Esophagus muscularis mucosa (tissue), 4 donors: ENCODE results near the gene NCOA1.

Source experiments
- EP300 ChIP-seq: sonication (generic); formaldehyde crosslinking; IDR thresholded peaks from one replicate; pipeline ENCODE4 v1.6.1; 2017; ENCODE audit warnings: antibody characterized with exemption
- POLR2A ChIP-seq: fragments of 450-650 bp; IDR thresholded peaks from one replicate; pipeline ENCODE4 v1.6.1; 2017; ENCODE audit warnings: antibody characterized with exemption, moderate library complexity, mild to moderate bottlenecking, low read depth
- POLR2AphosphoS5 ChIP-seq, 2 donors: sonication (generic); formaldehyde crosslinking; IDR thresholded peaks; one replicate each; pipeline ENCODE4 v1.6.1; 2017; ENCODE audit warnings: antibody characterized with exemption in 2 of 2
- TF ChIP-seq, protein P1 (sequence below), 3 experiments: fragments of 200-600 bp in 2 of 3; fragments of 450-650 bp in 1 of 3; sonication (generic) in 2 of 3; IDR thresholded peaks; one replicate each; pipeline ENCODE4 v1.5.1; 2017 to 2019; ENCODE audit warnings: antibody characterized with exemption in 3 of 3, mild to moderate bottlenecking in 2 of 3, moderate library complexity in 1 of 3

DNA sequence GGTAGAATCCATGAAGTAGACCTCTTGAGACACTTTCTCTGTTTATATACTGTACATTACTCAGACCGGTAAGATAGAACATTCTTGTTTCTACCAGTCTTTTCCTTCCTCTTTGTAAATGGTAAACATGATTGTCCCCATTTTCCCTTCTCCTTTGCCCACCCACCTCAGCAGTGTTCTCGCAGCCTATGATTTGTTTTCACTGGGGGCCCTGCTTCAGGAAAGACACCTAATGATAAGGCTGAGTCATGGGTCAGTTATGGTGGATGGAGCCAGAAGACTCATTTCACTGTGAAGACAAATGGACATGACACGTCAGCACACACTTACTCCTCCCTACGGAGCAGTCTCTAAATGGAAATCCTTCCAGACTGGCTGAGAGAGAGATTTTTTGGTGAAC lies 325.8 kb downstream of the NCOA1 start:
- TF ChIP-seq, protein P1, sequence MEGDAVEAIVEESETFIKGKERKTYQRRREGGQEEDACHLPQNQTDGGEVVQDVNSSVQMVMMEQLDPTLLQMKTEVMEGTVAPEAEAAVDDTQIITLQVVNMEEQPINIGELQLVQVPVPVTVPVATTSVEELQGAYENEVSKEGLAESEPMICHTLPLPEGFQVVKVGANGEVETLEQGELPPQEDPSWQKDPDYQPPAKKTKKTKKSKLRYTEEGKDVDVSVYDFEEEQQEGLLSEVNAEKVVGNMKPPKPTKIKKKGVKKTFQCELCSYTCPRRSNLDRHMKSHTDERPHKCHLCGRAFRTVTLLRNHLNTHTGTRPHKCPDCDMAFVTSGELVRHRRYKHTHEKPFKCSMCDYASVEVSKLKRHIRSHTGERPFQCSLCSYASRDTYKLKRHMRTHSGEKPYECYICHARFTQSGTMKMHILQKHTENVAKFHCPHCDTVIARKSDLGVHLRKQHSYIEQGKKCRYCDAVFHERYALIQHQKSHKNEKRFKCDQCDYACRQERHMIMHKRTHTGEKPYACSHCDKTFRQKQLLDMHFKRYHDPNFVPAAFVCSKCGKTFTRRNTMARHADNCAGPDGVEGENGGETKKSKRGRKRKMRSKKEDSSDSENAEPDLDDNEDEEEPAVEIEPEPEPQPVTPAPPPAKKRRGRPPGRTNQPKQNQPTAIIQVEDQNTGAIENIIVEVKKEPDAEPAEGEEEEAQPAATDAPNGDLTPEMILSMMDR (IDR thresholded peaks at IDR 0.05) = no peak
- no peak for TF ChIP-seq POLR2A
- no peak for TF ChIP-seq POLR2AphosphoS5 (IDR thresholded peaks at IDR 0.05)
- TF ChIP-seq EP300 = no peak
